AG04450 (cell line): Measurements from ENCODE around the gene BANP. TPM values are rescaled to one million over a fixed set of nuclear protein-coding genes. Genes with fewer than 3 reads are reported as not detected.
"Not testable (repeated sequence)": the region's sequence is repeated elsewhere in the genome, so short reads cannot be mapped to it uniquely, and the experiment has no call there.

ENCODE experiments used
- CTCF ChIA-PET: fragments of 300-600, 350-600 bp; formaldehyde crosslinking; extraction: SDS; loops from one replicate; lab custom pipeline; 2022; ENCODE audit warnings: antibody characterized with exemption, inconsistent platforms; lab: Charles Lee
- POLR2A ChIA-PET: fragments of 350-600 bp; formaldehyde crosslinking; extraction: SDS; loops from one replicate; lab custom pipeline; 2021; ENCODE audit warnings: antibody characterized with exemption, inconsistent platforms; lab: Yijun Ruan, JAX
- DNase-seq: peaks from one replicate; pipeline ENCODE4 v3.0.0-alpha.2; 2011; ENCODE audit warnings: low read depth, low spot score
- H3K27ac ChIP-seq: one replicate; pipeline ENCODE4 v1.5.1; 2012; ENCODE audit warnings: low read depth, low read length, control low read depth
- H3K27me3 ChIP-seq: one replicate; pipeline ENCODE4 v1.6.0; 2012; ENCODE audit warnings: low read length; ENCODE audit not compliant: control insufficient read depth, insufficient read depth
- H3K4me3 ChIP-seq: 2 replicates; pipeline ENCODE4 v1.5.1; 2011; ENCODE audit warnings: mild to moderate bottlenecking, low read depth, low read length, control low read depth
- H3K9me3 ChIP-seq: 2 replicates; pipeline ENCODE4 v1.5.1; 2012; ENCODE audit warnings: low read length; ENCODE audit not compliant: control insufficient read depth, insufficient read depth
- polyA plus RNA-seq: library from polyadenylated mRNA; depleted of rRNA; stranded (reverse); fragments of >200 nt; gene quantifications from 2 replicates; pipeline ENCODE4 v1.2.3, GENCODE V29; 2011
- TF ChIP-seq, protein P1 (sequence below): IDR thresholded peaks from 2 replicates; pipeline ENCODE4 v1.5.1; 2011; ENCODE audit warnings: low read depth, low read length, control low read depth, inconsistent platforms

BANP gene
- polyA plus RNA-seq, 1 experiment, result 18.6 TPM

DNA sequence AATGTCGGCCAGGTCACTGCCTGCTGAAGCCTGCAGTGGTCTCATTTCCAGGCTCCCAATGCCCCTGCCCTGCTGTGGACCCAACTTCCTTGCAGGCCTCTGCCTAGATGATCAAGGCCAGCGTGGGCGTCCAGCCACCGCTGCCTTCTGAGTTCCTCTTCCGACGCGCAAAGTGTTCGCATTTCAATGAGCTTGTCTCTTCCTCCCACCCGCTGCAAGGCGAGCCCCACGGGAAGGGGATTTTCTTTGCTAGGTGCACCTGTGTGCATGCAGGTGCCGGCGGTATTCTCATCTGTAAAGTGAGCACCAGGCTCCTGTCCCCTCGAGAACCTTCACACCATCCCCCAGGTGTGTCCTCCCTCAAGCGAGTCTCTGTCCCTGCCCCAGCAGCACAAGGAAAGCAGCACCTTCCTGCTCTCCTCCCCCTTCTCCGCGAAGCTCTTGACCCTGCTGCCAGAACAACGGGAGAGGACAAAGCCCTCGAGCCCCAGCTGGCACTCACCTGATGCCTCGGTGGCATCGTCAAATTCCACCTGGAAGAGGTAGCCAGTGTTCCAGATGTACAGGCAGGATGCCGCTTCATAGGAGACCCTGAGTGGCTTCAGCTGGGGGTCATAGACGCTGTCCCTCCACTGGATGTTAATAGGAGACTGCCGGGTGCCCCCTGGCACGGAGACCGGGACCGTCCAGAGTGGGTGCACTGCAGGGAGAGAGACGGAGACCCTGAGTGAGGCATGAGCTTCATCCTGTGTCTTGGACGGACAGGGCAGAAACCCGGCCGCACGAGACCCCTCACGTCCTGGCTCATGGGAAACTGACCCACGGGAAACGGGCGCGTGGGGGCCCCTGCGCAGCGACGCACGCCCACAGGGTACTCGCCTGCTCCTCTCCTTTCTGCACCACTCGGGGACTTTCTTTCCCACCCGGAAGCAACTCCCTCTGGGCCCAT, 24.7 kb upstream of the BANP start:
- H3K27ac ChIP-seq, result no peak overlapping the region
- DNase-seq, result no peak
- no peak overlapping the region for H3K4me3 ChIP-seq
- H3K9me3 ChIP-seq, result no peaks in the 10 kb centered on the region
- POLR2A ChIA-PET, result no interaction called here
- H3K27me3 ChIP-seq, result peaks cover 39% of the 10 kb centered on the region
- TF ChIP-seq, protein P1, sequence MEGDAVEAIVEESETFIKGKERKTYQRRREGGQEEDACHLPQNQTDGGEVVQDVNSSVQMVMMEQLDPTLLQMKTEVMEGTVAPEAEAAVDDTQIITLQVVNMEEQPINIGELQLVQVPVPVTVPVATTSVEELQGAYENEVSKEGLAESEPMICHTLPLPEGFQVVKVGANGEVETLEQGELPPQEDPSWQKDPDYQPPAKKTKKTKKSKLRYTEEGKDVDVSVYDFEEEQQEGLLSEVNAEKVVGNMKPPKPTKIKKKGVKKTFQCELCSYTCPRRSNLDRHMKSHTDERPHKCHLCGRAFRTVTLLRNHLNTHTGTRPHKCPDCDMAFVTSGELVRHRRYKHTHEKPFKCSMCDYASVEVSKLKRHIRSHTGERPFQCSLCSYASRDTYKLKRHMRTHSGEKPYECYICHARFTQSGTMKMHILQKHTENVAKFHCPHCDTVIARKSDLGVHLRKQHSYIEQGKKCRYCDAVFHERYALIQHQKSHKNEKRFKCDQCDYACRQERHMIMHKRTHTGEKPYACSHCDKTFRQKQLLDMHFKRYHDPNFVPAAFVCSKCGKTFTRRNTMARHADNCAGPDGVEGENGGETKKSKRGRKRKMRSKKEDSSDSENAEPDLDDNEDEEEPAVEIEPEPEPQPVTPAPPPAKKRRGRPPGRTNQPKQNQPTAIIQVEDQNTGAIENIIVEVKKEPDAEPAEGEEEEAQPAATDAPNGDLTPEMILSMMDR, result no peak
- CTCF ChIA-PET, result no interaction called here

- Histone ChIP-seq H3K27ac (no peak overlapping the region), H3K4me3 (no peak overlapping the region), H3K27me3 (peaks cover 37% of the 10 kb centered on the region), H3K9me3 (no peaks in the 10 kb centered on the region)
- no peak for DNase-seq
- POLR2A ChIA-PET, result no interaction called here
- TF ChIP-seq, protein P1, result 0 out of 2 replicates have a peak, but pooled peaks have one; percentile 15
- CTCF ChIA-PET, result interaction anchor here (1.1 kb wide), 1 partner anchor 12 kb away, joined by 3 read pairs; no protein-coding TSS in a partner anchor
These were observed 24.1 kb upstream of the BANP start for GRCh38 chr16:87927195-87927562.

DNA sequence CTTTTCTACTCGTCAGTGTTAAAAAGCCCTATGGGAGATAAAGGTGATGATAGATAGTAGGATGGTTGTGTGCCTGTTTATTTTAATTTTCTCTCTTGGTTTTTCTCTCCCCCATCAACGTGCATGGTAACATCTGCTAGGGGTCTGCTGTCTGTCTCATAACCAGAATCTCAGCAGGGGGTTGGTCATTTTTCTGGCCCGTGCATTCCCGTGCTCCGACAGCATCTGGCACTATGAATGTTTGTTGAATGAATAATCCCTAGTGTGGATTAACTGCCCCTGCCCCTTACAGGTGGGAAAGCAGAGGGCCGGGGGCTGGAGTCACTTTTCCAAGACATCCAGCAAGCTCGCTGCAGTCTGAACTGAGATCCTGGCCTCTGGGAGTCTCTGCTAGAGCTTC, 21.2 kb upstream of the BANP start:
- peaks cover 17% of the 10 kb centered on the region for H3K27me3 ChIP-seq
- no peaks in the 10 kb centered on the region; the same call in 1 of the 2 replicates for H3K9me3 ChIP-seq
- CTCF ChIA-PET, result interaction anchor here (0.6 kb wide), 1 partner anchor 38 kb away, joined by 5 read pairs; no protein-coding TSS in a partner anchor
- POLR2A ChIA-PET, result no interaction called here
- DNase-seq, result no peak
- TF ChIP-seq, protein P1, result no peak
- H3K4me3 ChIP-seq, result no peak overlapping the region
- H3K27ac ChIP-seq, result no peak overlapping the region

DNA sequence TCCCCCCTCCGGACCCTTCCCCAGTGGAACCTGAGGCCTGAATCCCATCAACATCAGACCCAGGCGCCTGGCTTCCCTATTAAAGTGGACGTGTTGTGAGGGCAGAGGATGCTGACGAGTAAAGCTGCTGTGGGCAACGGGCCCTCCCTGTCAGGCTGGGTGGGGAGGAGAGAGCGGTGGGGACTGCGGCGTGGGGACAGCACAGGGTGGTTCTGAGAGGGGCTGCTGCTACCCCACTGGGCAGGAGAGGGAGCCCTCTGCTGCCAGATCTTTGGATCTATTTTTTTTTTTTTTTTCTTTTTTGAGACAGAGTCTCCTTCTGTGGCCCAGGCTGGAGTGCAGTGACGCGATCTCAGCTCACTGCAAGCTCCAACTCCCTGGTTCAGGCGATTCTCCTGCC, 20.8 kb upstream of the BANP start:
- no peak overlapping the region for H3K4me3 ChIP-seq
- TF ChIP-seq, protein P1, result peak; percentile 38
- no peak for DNase-seq
- H3K27ac ChIP-seq, result no peak overlapping the region
- H3K9me3 ChIP-seq, result no peaks in the 10 kb centered on the region; the same call in 1 of the 2 replicates
- H3K27me3 ChIP-seq, result peaks cover 13% of the 10 kb centered on the region
- CTCF ChIA-PET, result interaction anchor here (0.6 to 1.2 kb wide), 6 partner anchors 122 to 1646 kb away, joined by 3 to 5 read pairs (median 4); no protein-coding TSS in a partner anchor
- POLR2A ChIA-PET, result interaction anchor here (0.6 to 0.7 kb wide), 2 partner anchors 167 to 473 kb away, joined by 4 read pairs; no protein-coding TSS in a partner anchor

DNA sequence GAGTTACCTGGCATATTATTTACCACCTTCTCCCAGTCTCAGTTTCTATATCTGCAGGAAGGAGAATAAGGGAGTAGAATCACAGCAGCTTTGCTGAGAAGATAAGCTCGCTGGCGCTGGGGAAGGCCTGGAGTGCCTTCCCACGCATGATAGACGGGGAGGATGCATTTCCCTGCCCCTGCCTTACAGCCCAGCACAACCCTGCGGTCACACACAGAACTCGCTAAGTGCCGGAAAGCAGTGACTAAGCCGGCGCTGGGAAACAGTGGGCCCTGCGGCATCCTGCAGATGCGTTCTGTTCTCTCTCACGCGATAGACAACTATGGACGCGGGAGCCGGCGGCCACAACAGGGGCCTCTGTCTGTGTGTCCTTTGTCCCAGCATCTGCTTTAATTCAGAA, 19.7 kb upstream of the BANP start:
- DNase-seq, result no peak
- peaks cover 4% of the 10 kb centered on the region for H3K27me3 ChIP-seq
- POLR2A ChIA-PET, result no interaction called here
- H3K9me3 ChIP-seq, result no peaks in the 10 kb centered on the region; the same call in 1 of the 2 replicates
- no peak overlapping the region for H3K27ac ChIP-seq
- TF ChIP-seq, protein P1, result no peak
- CTCF ChIA-PET, result interaction anchor here (1.2 kb wide), 1 partner anchor 152 kb away, joined by 4 read pairs; no protein-coding TSS in a partner anchor
- no peak overlapping the region for H3K4me3 ChIP-seq

DNA sequence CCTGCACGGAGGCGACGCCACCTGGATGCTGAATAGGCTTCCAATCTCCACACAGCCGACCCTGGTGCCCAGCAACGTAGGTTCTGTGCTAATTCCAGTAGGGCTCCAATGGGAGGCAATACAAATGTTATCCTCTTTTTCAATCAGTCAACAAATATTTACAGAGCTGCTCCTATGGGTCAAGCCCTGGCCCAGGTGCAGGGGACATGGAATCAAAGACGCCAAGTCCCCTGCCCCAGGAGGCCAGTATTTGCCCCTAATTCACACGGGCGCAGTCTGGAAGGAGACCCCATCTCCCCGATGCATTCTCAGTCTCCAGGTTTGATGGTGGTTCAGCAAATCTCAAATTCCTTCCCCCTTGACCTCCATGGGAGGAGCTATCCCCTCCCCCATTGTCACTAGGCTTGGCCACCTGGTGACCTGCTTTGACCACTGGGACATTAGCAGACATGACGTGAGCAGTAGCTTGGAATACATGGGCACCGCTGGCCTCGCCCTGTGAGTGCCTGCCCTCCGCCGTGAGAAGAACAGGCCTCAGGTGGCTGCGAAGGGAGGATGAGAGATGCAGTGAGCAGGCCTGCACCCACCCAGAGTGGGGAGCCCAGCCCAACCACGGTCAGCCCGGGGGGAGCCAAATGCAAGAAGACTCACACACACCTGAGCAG, 18.6 kb upstream of the BANP start:
- H3K4me3 ChIP-seq, H3K27me3 ChIP-seq, H3K27ac ChIP-seq, CTCF ChIA-PET, H3K9me3 ChIP-seq, DNase-seq, POLR2A ChIA-PET: not testable (repeated sequence)
